HepG2 (cell line): ENCODE measurements around the gene VPS26A.

Source experiments
- CHD2 ChIP-seq: IDR thresholded peaks from 2 replicates; pipeline ENCODE4 v1.6.1; 2011; ENCODE audit warnings: low read depth, low read length, improper control_type of control experiment
- EZH2 ChIP-seq: conservative IDR thresholded peaks from 2 replicates; pipeline ENCODE4 v1.6.1; 2012; ENCODE audit warnings: mild to moderate bottlenecking, low read depth, low read length, moderate library complexity
- KLF13 ChIP-seq: sonication (generic); formaldehyde crosslinking; IDR thresholded peaks from 2 replicates; pipeline ENCODE4 v1.4.0; 2020; ENCODE audit warnings: mild to moderate bottlenecking, missing genetic modification reagents
- POLR2AphosphoS5 ChIP-seq: IDR thresholded peaks from 2 replicates; pipeline ENCODE4 v1.6.1; 2012; ENCODE audit warnings: low read depth, low read length
- PREB ChIP-seq: sonication (generic); formaldehyde crosslinking; IDR thresholded peaks from 2 replicates; pipeline ENCODE4 v1.4.0; 2020; ENCODE audit warnings: missing genetic modification reagents
- RBM39 ChIP-seq: fragments of 200-400 bp; formaldehyde crosslinking; IDR thresholded peaks from one replicate; pipeline ENCODE4 v1.6.1; 2018; ENCODE audit warnings: antibody characterized with exemption, mild to moderate bottlenecking, low read depth, low read length; ENCODE audit not compliant: poor library complexity, severe bottlenecking
- THAP7 ChIP-seq: sonication (generic); formaldehyde crosslinking; IDR thresholded peaks from 2 replicates; pipeline ENCODE4 v1.8.1; 2023; ENCODE audit warnings: mild to moderate bottlenecking, missing genetic modification reagents
- ZBTB21 ChIP-seq: sonication (generic); formaldehyde crosslinking; IDR thresholded peaks from 2 replicates; pipeline ENCODE4 v1.4.0; 2020; ENCODE audit warnings: missing genetic modification reagents
- ZFP37 ChIP-seq: sonication (generic); formaldehyde crosslinking; IDR thresholded peaks from 2 replicates; pipeline ENCODE4 v1.4.0; 2020; ENCODE audit warnings: missing genetic modification reagents, borderline replicate concordance
- ZNF180 ChIP-seq: sonication (generic); formaldehyde crosslinking; IDR thresholded peaks from 2 replicates; pipeline ENCODE4 v1.4.0; 2020; ENCODE audit warnings: low read depth, missing genetic modification reagents, borderline replicate concordance
- ZNF704 ChIP-seq: sonication (generic); formaldehyde crosslinking; IDR thresholded peaks from 2 replicates; pipeline ENCODE4 v1.8.1; 2023; ENCODE audit warnings: mild to moderate bottlenecking, inconsistent platforms, moderate library complexity, missing genetic modification reagents, borderline replicate concordance
- TF ChIP-seq, protein P1 (sequence below): fragments of 450-650 bp; IDR thresholded peaks from 2 replicates; pipeline ENCODE4 v1.6.1; 2017; ENCODE audit warnings: mild to moderate bottlenecking

GRCh38 chr10:69211104-69211503 is 87.1 kb downstream of the VPS26A start:
- TF ChIP-seq POLR2AphosphoS5: no peak
- no peak for TF ChIP-seq RBM39
- TF ChIP-seq EZH2: no peak
- no peak for TF ChIP-seq ZNF180
- no peak for TF ChIP-seq ZBTB21 (CRISPR knock-in tag)
- TF ChIP-seq KLF13 (CRISPR knock-in tag): no peak
- no peak for TF ChIP-seq ZNF704 (CRISPR knock-in tag)
- TF ChIP-seq PREB (CRISPR knock-in tag): no peak
- no peak for TF ChIP-seq CHD2
- no peak for TF ChIP-seq THAP7
- TF ChIP-seq, protein P1, sequence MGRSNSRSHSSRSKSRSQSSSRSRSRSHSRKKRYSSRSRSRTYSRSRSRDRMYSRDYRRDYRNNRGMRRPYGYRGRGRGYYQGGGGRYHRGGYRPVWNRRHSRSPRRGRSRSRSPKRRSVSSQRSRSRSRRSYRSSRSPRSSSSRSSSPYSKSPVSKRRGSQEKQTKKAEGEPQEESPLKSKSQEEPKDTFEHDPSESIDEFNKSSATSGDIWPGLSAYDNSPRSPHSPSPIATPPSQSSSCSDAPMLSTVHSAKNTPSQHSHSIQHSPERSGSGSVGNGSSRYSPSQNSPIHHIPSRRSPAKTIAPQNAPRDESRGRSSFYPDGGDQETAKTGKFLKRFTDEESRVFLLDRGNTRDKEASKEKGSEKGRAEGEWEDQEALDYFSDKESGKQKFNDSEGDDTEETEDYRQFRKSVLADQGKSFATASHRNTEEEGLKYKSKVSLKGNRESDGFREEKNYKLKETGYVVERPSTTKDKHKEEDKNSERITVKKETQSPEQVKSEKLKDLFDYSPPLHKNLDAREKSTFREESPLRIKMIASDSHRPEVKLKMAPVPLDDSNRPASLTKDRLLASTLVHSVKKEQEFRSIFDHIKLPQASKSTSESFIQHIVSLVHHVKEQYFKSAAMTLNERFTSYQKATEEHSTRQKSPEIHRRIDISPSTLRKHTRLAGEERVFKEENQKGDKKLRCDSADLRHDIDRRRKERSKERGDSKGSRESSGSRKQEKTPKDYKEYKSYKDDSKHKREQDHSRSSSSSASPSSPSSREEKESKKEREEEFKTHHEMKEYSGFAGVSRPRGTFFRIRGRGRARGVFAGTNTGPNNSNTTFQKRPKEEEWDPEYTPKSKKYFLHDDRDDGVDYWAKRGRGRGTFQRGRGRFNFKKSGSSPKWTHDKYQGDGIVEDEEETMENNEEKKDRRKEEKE: no peak
- no peak for TF ChIP-seq ZFP37 (CRISPR knock-in tag)
